GM19351 (cell line): Measurements from ENCODE around the gene MOB3B.
"Not testable (repeated sequence)": the region's sequence is repeated elsewhere in the genome, so short reads cannot be mapped to it uniquely, and the experiment has no call there.

Experiments
- ATAC-seq: cut with Tn5 transposase; IDR thresholded peaks from one replicate; pipeline ENCODE4 v1.9.1; 2021; ENCODE audit warnings: mild to moderate bottlenecking, moderate library complexity; ENCODE audit not compliant: unreplicated experiment

Gene MOB3B

GRCh38 chr9:27426511-27427271 is 102.9 kb downstream of the MOB3B start:
- no peak for ATAC-seq

- ATAC-seq, result no peak
These were observed 103.6 kb downstream of the MOB3B start for GRCh38 chr9:27425827-27426510.

- no peak for ATAC-seq
These were observed 105.5 kb downstream of the MOB3B start for GRCh38 chr9:27423915-27424710.

DNA sequence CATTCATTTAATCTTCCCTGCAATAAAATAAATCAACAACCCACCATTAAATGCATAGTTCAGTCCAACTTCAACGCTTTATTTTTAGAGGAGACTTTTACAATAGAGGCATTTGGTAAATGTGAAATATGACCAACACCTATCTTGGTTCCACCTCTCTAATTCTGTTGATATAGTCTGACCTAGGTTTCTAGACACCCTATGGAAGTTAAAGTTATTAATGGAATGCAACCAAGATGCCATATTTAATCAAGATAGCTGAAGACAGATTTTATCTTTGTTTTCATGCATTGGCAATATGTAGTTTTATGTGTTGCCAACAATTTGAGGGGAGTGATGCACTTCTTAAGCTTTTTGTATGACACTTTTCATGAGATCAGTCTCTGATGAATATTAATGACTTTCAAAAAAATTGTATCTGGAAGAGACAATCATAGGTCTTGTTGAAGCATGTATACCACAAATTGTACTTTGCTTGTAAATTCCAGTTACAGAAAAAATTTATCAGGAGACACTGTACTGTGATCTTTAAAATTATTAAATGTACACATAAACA is 107.3 kb downstream of the MOB3B start:
- ATAC-seq, result no peak

GRCh38 chr9:27421577-27421976 is 108.0 kb downstream of the MOB3B start:
- ATAC-seq, result no peak

DNA sequence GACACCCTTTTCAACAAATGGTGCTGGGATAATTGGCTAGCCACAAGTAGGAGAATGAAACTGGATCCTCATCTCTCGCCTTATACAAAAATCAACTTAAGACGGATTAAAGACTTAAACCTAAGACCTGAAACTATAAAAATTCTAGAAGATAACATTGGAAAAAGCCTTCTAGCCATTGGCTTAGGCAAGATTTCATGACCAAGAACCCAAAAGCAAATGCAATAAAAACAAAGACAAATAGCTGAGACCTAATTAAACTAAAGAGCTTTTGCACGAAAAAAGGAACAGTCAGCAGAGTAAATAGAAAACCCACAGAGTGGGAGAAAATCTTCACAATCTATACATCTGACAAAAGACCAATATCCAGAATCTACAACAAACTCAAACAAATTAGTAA is 110.1 kb downstream of the MOB3B start:
- ATAC-seq, result not testable (repeated sequence)

- ATAC-seq, result no peak
These were observed 115.3 kb downstream of the MOB3B start for GRCh38 chr9:27414220-27414761.

- ATAC-seq, result no peak
These were observed 115.9 kb downstream of the MOB3B start for GRCh38 chr9:27413511-27414219.

GRCh38 chr9:27412963-27413362 is 116.7 kb downstream of the MOB3B start:
- ATAC-seq, result no peak

GRCh38 chr9:27412081-27412480 is 117.5 kb downstream of the MOB3B start:
- no peak for ATAC-seq

GRCh38 chr9:27408482-27408881 is 121.1 kb downstream of the MOB3B start:
- no peak for ATAC-seq

DNA sequence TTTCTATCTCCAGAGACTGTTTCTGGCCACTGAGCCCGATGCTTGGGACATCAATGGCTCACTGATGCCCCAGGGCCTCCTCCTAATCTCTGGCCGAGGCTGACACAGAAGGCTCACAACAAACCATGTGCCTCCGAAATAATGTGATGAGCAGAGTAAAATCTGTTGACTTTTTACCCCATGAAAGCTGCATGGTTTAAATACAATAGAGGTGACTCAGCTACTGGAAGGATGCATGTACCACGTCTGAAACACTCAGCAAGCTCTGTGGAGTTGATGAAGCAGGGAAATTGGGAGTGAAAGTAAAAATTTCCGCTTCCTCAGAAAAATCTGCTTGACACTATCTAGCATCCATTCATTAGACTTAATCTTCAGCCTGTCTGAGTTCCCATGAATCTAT is 121.6 kb downstream of the MOB3B start:
- ATAC-seq, result no peak

GRCh38 chr9:27407491-27407890 is 122.1 kb downstream of the MOB3B start:
- no peak for ATAC-seq

DNA sequence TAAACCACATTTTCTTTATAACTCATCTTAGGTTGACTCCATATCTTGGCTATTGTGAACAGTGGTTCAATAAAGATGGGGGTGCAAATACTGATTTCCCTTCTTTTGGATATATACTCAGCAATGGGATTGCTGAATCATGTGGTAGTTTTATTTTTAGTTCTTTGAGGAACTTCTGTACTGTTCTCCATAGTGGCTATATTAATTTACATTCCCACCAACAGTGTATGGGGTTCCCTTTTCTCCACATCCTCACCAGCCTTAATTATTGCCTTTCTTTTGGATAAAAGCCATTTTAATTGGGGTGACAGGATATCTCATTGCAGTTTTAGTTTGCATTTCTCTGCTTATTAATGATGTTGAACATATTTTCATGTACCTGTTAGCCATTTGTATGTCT is 125.0 kb downstream of the MOB3B start:
- ATAC-seq, result no peak

- ATAC-seq, result no peak
These were observed 127.0 kb downstream of the MOB3B start for GRCh38 chr9:27402626-27403025.

- ATAC-seq, result no peak
These were observed 129.2 kb downstream of the MOB3B start for GRCh38 chr9:27400334-27400880.

- no peak for ATAC-seq
These were observed 130.5 kb downstream of the MOB3B start for GRCh38 chr9:27398982-27399653.

DNA sequence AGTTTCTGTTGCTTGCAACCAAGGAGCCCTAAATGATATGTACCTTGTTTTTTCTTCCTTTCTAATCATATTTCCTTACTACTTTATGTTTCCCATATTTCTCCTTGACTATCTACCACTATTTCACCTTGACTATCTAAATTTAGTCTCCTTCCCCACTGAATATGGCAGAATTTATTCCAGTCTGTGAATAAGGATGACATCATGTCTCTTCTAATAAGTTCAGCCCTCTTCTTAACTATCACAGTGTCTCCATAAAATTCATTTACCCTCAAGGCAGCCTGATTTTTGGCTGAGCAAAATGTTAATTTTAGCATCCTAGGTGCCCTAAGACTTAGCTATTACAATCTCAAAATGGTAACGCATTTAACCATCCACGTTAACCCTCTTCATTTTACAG is 133.1 kb downstream of the MOB3B start:
- ATAC-seq, result no peak

DNA sequence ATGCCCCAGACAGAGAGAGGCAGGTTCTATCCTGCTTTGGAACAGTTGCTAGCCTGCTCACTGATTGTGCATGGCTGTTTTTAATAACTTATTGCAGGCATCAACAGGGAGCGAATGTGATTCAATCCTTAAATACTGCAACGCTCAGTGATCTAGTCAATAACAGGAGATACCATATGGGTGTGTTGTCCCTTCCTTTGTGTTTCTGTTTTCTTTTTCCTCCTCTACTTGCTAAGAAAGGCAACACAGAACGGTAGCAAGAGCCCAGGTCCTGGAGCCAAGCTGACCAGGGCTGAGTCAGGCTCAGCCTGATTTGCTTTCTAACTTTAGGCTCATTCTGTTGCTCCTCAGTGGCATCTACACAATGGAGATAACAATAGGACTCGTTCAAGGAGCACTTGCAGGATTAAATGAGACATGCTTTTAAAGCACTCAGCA is 134.1 kb downstream of the MOB3B start:
- no peak for ATAC-seq

GRCh38 chr9:27394826-27395201 is 134.8 kb downstream of the MOB3B start:
- ATAC-seq, result no peak
